ENCODE data around the gene CCDC85A. TPM values are rescaled to one million over a fixed set of nuclear protein-coding genes. Genes with fewer than 3 reads are reported as not detected.

The CCDC85A gene
- total RNA-seq, 1 experiment from 2014 or later, result not detected

- H3K27me3 Mint-ChIP-seq (ENCODE audit: insufficient read depth, unreplicated experiment), result peaks cover 16% of the 10 kb centered on the region
- no peak overlapping the region for H3K27ac Mint-ChIP-seq (ENCODE audit: unreplicated experiment)
- intact Hi-C loops (cut with micrococcal nuclease; ENCODE audit: unreplicated experiment), result no loop called here
- TF ChIP-seq CTCF (IDR thresholded peaks at IDR 0.05; ENCODE audit: insufficient read depth in 1 of 2, low read depth in 1 of 2, low read length in 1 of 2, severe bottlenecking in 1 of 2, unreplicated experiment in 1 of 2), result no peak
- no peaks in the 10 kb centered on the region for H3K36me3 ChIP-seq (ENCODE audit: control insufficient read depth, insufficient read depth, low read length)
- POLR2A ChIA-PET, result no interaction called here
- H3K36me3 Mint-ChIP-seq (ENCODE audit: insufficient read depth, unreplicated experiment), result no peaks in the 10 kb centered on the region
- BruUV-seq (replicated peaks), result no TSS peak
- no peaks in the 10 kb centered on the region for H3K9me3 ChIP-seq
- H3K4me3 ChIP-seq (ENCODE audit: low read depth, low read length), result no peak overlapping the region
- no peaks in the 10 kb centered on the region for H3K9me3 Mint-ChIP-seq (ENCODE audit: unreplicated experiment)
- CTCF ChIA-PET, result no interaction called here
- no peak for DNase-seq
- H3K27me3 ChIP-seq (replicated peaks; ENCODE audit: control insufficient read depth, insufficient read depth, low read length), result no peaks in the 10 kb centered on the region
- H3K4me1 Mint-ChIP-seq (ENCODE audit: low read depth, unreplicated experiment), result no peaks in the 10 kb centered on the region
- H3K4me3 Mint-ChIP-seq (ENCODE audit: unreplicated experiment), result no peak overlapping the region
- H3K4me1 ChIP-seq, result no peaks in the 10 kb centered on the region
These were observed 32.1 kb downstream of the CCDC85A start for GRCh38 chr2:56215911-56216310.

- no peak overlapping the region for H3K4me3 ChIP-seq (ENCODE audit: low read depth, low read length)
- Mint-ChIP-seq H3K9me3 (ENCODE audit: unreplicated experiment) (no peaks in the 10 kb centered on the region), H3K4me3 (ENCODE audit: unreplicated experiment) (no peak overlapping the region), H3K4me1 (ENCODE audit: low read depth, unreplicated experiment) (no peaks in the 10 kb centered on the region), H3K36me3 (ENCODE audit: insufficient read depth, unreplicated experiment) (no peaks in the 10 kb centered on the region), H3K27ac (ENCODE audit: unreplicated experiment) (no peak overlapping the region), H3K27me3 (ENCODE audit: insufficient read depth, unreplicated experiment) (peaks cover 16% of the 10 kb centered on the region)
- intact Hi-C loops (cut with micrococcal nuclease; ENCODE audit: unreplicated experiment), result loop anchor here (1.0 kb wide), 1 partner anchor 26 kb away; no protein-coding TSS in a partner anchor
- BruUV-seq (replicated peaks), result no TSS peak
- no peak for DNase-seq
- peak in 1 of 2 experiments; percentile 12 for TF ChIP-seq CTCF (IDR thresholded peaks at IDR 0.05; ENCODE audit: insufficient read depth in 1 of 2, low read depth in 1 of 2, low read length in 1 of 2, severe bottlenecking in 1 of 2, unreplicated experiment in 1 of 2)
- H3K4me1 ChIP-seq, result no peaks in the 10 kb centered on the region
- no peaks in the 10 kb centered on the region for H3K9me3 ChIP-seq
- H3K27me3 ChIP-seq (replicated peaks; ENCODE audit: control insufficient read depth, insufficient read depth, low read length), result no peaks in the 10 kb centered on the region
- no peaks in the 10 kb centered on the region for H3K36me3 ChIP-seq (ENCODE audit: control insufficient read depth, insufficient read depth, low read length)
- ChIA-PET CTCF (interaction anchor here (1.0 kb wide), 2 partner anchors 26 to 34 kb away, joined by 3 to 5 read pairs; partner anchors contain the start of gene CCDC85A), POLR2A (no interaction called here)
These were observed 33.3 kb downstream of the CCDC85A start for GRCh38 chr2:56217106-56217505.

GRCh38 chr2:56222481-56222880, 38.7 kb downstream of the CCDC85A start:
- BruUV-seq (replicated peaks), result no TSS peak
- no peak for TF ChIP-seq CTCF (IDR thresholded peaks at IDR 0.05; ENCODE audit: insufficient read depth in 1 of 2, low read depth in 1 of 2, low read length in 1 of 2, severe bottlenecking in 1 of 2, unreplicated experiment in 1 of 2)
- intact Hi-C loops (cut with micrococcal nuclease; ENCODE audit: unreplicated experiment), result no loop called here

More at GRCh38 chr2:56222481-56222880, 38.7 kb downstream of the CCDC85A start:
- H3K27me3 ChIP-seq (replicated peaks; ENCODE audit: control insufficient read depth, insufficient read depth, low read length), result no peaks in the 10 kb centered on the region
- no peaks in the 10 kb centered on the region for H3K9me3 ChIP-seq
- Mint-ChIP-seq H3K9me3 (ENCODE audit: unreplicated experiment) (no peaks in the 10 kb centered on the region), H3K27me3 (ENCODE audit: insufficient read depth, unreplicated experiment) (peaks cover 12% of the 10 kb centered on the region), H3K27ac (ENCODE audit: unreplicated experiment) (no peak overlapping the region), H3K4me3 (ENCODE audit: unreplicated experiment) (no peak overlapping the region), H3K4me1 (ENCODE audit: low read depth, unreplicated experiment) (no peaks in the 10 kb centered on the region), H3K36me3 (ENCODE audit: insufficient read depth, unreplicated experiment) (no peaks in the 10 kb centered on the region)
- no peak overlapping the region for H3K4me3 ChIP-seq (ENCODE audit: low read depth, low read length)
- DNase-seq, result no peak
- no peaks in the 10 kb centered on the region for H3K36me3 ChIP-seq (ENCODE audit: control insufficient read depth, insufficient read depth, low read length)
- no peaks in the 10 kb centered on the region for H3K4me1 ChIP-seq
- CTCF ChIA-PET, result no interaction called here
- POLR2A ChIA-PET, result no interaction called here
